Body of pancreas (tissue), 4 donors: ENCODE results near the gene ABCA10. TPM values are rescaled to one million over a fixed set of nuclear protein-coding genes. Genes with fewer than 3 reads are reported as not detected.

Experiments used
- ATAC-seq: fragments of 150-250 bp; one replicate; pipeline ENCODE4 v1.9.1; 2016
- DNase-seq, 4 donors: peaks; one replicate each; pipeline ENCODE4 v3.0.0-alpha.2; 2019
- H3K27ac ChIP-seq, 4 donors: fragments of 200-600 bp; sonication (generic); 1 replicate in 3 of 4; 2 replicates in 1 of 4; pipeline versions ENCODE4 v1.5.1 to v1.6.1; 2016 to 2019; ENCODE audit warnings: mild to moderate bottlenecking in 1 of 4, mixed read lengths in 1 of 4, moderate library complexity in 1 of 4
- H3K27me3 ChIP-seq, 2 donors: fragments of 200-600 bp; sonication (generic); one replicate each; pipeline ENCODE4 v1.6.0; 2016; ENCODE audit warnings: mild to moderate bottlenecking in 1 of 2
- H3K36me3 ChIP-seq, 2 donors: fragments of 200-600 bp; sonication (generic); replicated peaks in 1 of 2; 2 replicates each; pipeline ENCODE4 v1.5.1; 2016; ENCODE audit warnings: low read depth in 2 of 2; ENCODE audit not compliant: insufficient read depth in 1 of 2
- H3K4me1 ChIP-seq: fragments of 200-600 bp; sonication (generic); one replicate; pipeline ENCODE4 v1.6.0; 2016
- H3K4me3 ChIP-seq, 2 donors: fragments of 200-600 bp; sonication (generic); 1 replicate in 1 of 2; 2 replicates in 1 of 2; pipeline ENCODE4 v1.5.1; 2016 to 2019
- H3K9me3 ChIP-seq, 3 donors: fragments of 200-600 bp; sonication (generic); 1 replicate in 2 of 3; 2 replicates in 1 of 3; pipeline ENCODE4 v1.5.1; 2016
- POLR2A ChIP-seq, 3 donors: fragments of 450-650 bp; IDR thresholded peaks; one replicate each; pipeline ENCODE4 v1.6.1; 2016; ENCODE audit warnings: antibody characterized with exemption in 3 of 3, mild to moderate bottlenecking in 2 of 3
- WGBS, 2 donors: methylation state at CpG; one replicate each; pipeline ENCODE4 v1.1.5; 2017; 5-methylcytosine and 5-hydroxymethylcytosine counted together
- intact Hi-C: fragments of 100-400 bp; cut with DNase I; formaldehyde crosslinking; loops from one replicate; pipeline ENCODE4 v1.15.1; 2023
- microRNA-seq, 2 donors: library from miRNA; unstranded; fragments of <30 nt; microRNA quantifications; one replicate each; pipeline ENCODE4, GENCODE V29; 2016; ENCODE audit warnings: borderline number of aligned reads in 2 of 2, borderline replicate concordance in 2 of 2
- small RNA-seq: library from RNA; depleted of rRNA; stranded (forward); fragments of <200 nt; gene quantifications from one replicate; pipeline ENCODE3, GENCODE V24; 2016
- total RNA-seq, 2 donors: library from RNA; depleted of rRNA; stranded (reverse); fragments of >200 nt; gene quantifications; one replicate each; pipeline ENCODE4 v1.1.0, GENCODE V29; 2016
- TF ChIP-seq, protein P1 (sequence below), 7 experiments: fragments of 450-650 bp in 4 of 7; fragments of 200-600 bp in 3 of 7; sonication (generic) in 3 of 7; IDR thresholded peaks; one replicate each; pipeline ENCODE4 v1.5.1; 2016 to 2019; ENCODE audit warnings: antibody characterized with exemption in 7 of 7

Gene ABCA10
- total RNA-seq, 2 donors from 2014 or later, result 7.3 to 30.7 TPM

DNA sequence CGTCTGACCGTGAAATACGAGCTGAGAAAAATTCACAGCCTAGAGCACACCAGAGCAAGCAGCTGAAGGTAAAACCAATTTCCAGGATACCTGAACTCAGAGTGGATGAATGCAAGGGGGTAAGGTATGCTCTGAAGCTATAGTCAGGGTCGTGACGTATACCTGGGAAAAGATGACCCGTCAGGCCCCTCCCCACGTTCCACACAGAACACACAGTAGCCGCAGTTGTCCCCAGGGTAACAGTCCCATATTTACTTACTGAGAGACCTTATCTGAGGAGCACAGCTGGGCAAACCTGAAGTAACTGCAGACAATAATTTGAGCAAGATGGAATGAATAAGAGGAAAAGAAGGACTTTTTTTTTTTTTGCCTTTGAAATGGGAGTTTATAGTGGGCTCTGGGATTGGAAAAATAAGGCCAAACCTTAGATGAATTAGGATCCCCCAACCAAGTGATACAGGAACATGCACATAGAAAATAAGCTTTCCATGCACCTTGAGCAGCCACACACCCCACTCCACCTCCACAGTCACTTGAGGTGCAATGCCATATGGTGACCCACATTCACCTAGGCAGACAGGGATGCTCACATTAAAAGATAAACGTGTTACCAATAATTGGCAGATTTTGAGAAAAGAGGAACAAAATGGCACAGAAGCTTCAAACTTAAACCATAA, 124.9 kb downstream of the ABCA10 start:
- peak; percentile 72 to 86 (median 78) for DNase-seq
- TF ChIP-seq POLR2A (IDR thresholded peaks at IDR 0.05), result no peak
- TF ChIP-seq, protein P1, sequence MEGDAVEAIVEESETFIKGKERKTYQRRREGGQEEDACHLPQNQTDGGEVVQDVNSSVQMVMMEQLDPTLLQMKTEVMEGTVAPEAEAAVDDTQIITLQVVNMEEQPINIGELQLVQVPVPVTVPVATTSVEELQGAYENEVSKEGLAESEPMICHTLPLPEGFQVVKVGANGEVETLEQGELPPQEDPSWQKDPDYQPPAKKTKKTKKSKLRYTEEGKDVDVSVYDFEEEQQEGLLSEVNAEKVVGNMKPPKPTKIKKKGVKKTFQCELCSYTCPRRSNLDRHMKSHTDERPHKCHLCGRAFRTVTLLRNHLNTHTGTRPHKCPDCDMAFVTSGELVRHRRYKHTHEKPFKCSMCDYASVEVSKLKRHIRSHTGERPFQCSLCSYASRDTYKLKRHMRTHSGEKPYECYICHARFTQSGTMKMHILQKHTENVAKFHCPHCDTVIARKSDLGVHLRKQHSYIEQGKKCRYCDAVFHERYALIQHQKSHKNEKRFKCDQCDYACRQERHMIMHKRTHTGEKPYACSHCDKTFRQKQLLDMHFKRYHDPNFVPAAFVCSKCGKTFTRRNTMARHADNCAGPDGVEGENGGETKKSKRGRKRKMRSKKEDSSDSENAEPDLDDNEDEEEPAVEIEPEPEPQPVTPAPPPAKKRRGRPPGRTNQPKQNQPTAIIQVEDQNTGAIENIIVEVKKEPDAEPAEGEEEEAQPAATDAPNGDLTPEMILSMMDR (IDR thresholded peaks at IDR 0.05), result no peak

DNA sequence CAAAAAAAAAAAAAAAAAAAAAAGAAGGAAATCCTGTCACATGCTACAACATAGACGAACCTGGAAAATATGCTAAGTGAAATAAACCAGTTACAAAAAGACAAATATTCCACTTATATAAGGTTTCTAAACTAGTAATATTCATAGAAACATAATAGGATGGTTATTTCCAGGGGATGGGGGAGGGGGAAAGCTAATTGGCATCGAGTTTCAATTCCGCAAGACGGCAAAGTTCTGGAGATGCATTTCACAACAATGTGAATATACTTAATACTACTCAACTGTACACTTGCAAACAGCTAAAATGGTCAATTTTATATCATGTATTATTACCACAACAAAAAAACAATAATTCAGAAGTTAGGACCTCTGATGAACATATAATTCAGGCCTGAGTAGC, 130.0 kb downstream of the ABCA10 start:
- H3K4me1 ChIP-seq, result no peaks in the 10 kb centered on the region
- H3K36me3 ChIP-seq, result no peaks in the 10 kb centered on the region
- TF ChIP-seq, protein P1 (IDR thresholded peaks at IDR 0.05), result no peak
- TF ChIP-seq POLR2A (IDR thresholded peaks at IDR 0.05), result no peak
- intact Hi-C loops, result no loop called here
- H3K9me3 ChIP-seq, result no peaks in the 10 kb centered on the region
- no peak overlapping the region for H3K4me3 ChIP-seq
- H3K27me3 ChIP-seq, result no peaks in the 10 kb centered on the region
- H3K27ac ChIP-seq, result no peak overlapping the region
- ATAC-seq, result no peak
- no peak for DNase-seq
- 75 to 90% methylated on average over 4 of the region's 4 CpGs for WGBS, 2 donors

More for the DNA sequence above, 124.9 kb downstream of the ABCA10 start:
- Histone ChIP-seq H3K27ac (peak overlapping the region in 3 of 4 donors; percentile 8 to 72 (median 52)), H3K4me3 (no peak overlapping the region), H3K9me3 (no peaks in the 10 kb centered on the region), H3K27me3 (no peaks in the 10 kb centered on the region), H3K4me1 (peaks cover 24% of the 10 kb centered on the region), H3K36me3 (no peaks in the 10 kb centered on the region)
- WGBS, 2 donors, result 36 to 50% methylated on average over 9 of the region's 9 CpGs
- intact Hi-C loops, result no loop called here
- peak; percentile 96 for ATAC-seq

Small RNA genes lying within 50 kb of the gene (microRNA-seq; reads per million reads assigned to microRNA genes)
- 0 reads per million in 2 donors for gene MIR4524A
- 0 reads per million in 2 donors for gene MIR4524B

Small RNA genes lying within 50 kb of the gene (small RNA-seq; reads per million reads assigned to genes)
- gene MIR4524B, result not detected

Other genes with a start within 250 kb of the ABCA10 start
- gene ABCA9, start 167.9 kb downstream of the ABCA10 start, total RNA-seq, result 10 to 100 TPM in 1 of 2 donors, 1 to 10 TPM in 1; 8.8 to 30.7 TPM
- 10 to 100 TPM; 20.8 to 35.9 TPM for gene ABCA6, start 86.9 kb downstream of the ABCA10 start, total RNA-seq
- gene ABCA5, start 98.3 kb upstream of the ABCA10 start, total RNA-seq, result 100 to 1,000 TPM in 1 of 2 donors, 10 to 100 TPM in 1; 93.4 to 104 TPM
- 10 to 100 TPM in 1 of 2 donors, 1 to 10 TPM in 1; 4.4 to 34.6 TPM for gene MAP2K6, start 185.9 kb upstream of the ABCA10 start, total RNA-seq